DND-41 (cell line): Measurements from ENCODE around the gene MRPL55.
A peak's percentile ranks its signal among the peaks of the same experiment; 100 is the strongest.

Experiments
- ATAC-seq: fragments of 200-7000 bp; cut with Tn5 transposase; 3 replicates; pipeline ENCODE4 v1.9.1; 2021; ENCODE audit warnings: low read depth; ENCODE audit not compliant: insufficient read depth
- DNase-seq: peaks from one replicate; pipeline ENCODE4 v3.0.0-alpha.2; 2020
- H2AFZ ChIP-seq: 2 replicates; pipeline ENCODE4 v1.6.0; 2012; ENCODE audit warnings: low read depth, low read length
- H3K27ac ChIP-seq: 2 replicates; pipeline ENCODE4 v1.5.1; 2012; ENCODE audit warnings: low read length, inconsistent platforms
- H3K27me3 ChIP-seq: fragments of 200-600 bp; sonication (generic); 2 replicates; pipeline ENCODE4 v1.6.0; 2012; ENCODE audit warnings: low read length, mild to moderate bottlenecking, inconsistent platforms; ENCODE audit not compliant: insufficient read depth, poor library complexity
- H3K36me3 ChIP-seq: 2 replicates; pipeline ENCODE4 v1.5.1; 2012; ENCODE audit warnings: low read length, inconsistent platforms; ENCODE audit not compliant: insufficient read depth
- H3K4me1 ChIP-seq: 2 replicates; pipeline ENCODE4 v1.5.1; 2012; ENCODE audit warnings: mild to moderate bottlenecking, low read length; ENCODE audit not compliant: insufficient read depth
- H3K4me2 ChIP-seq: 2 replicates; pipeline ENCODE4 v1.6.0; 2012; ENCODE audit warnings: mild to moderate bottlenecking, moderate library complexity, low read length, inconsistent platforms; ENCODE audit not compliant: insufficient read depth
- H3K4me3 ChIP-seq, 2 experiments: fragments of 200-600 bp in 1 of 2; shearing (Covaris generic) in 1 of 2; 2 replicates each; pipeline ENCODE4 v1.5.1; 2012 to 2016; ENCODE audit warnings: inconsistent platforms in 2 of 2, low read length in 2 of 2, mild to moderate bottlenecking in 2 of 2, low read depth in 1 of 2, moderate library complexity in 1 of 2
- H3K79me2 ChIP-seq: 2 replicates; pipeline ENCODE4 v1.6.0; 2012; ENCODE audit warnings: low read length, inconsistent platforms; ENCODE audit not compliant: insufficient read depth
- H3K9ac ChIP-seq: 2 replicates; pipeline ENCODE4 v1.6.0; 2012; ENCODE audit warnings: low read depth, mild to moderate bottlenecking, inconsistent platforms, low read length, moderate library complexity
- H3K9me3 ChIP-seq: 2 replicates; pipeline ENCODE4 v1.5.1; 2012; ENCODE audit warnings: low read length, moderate library complexity, mild to moderate bottlenecking, inconsistent platforms; ENCODE audit not compliant: insufficient read depth, severe bottlenecking
- H4K20me1 ChIP-seq: 2 replicates; pipeline ENCODE4 v1.6.0; 2012; ENCODE audit warnings: low read length; ENCODE audit not compliant: insufficient read depth
- EZH2 ChIP-seq: IDR thresholded peaks from 3 replicates; pipeline ENCODE4 v1.6.1; 2012; ENCODE audit warnings: borderline replicate concordance, low read depth, mild to moderate bottlenecking, moderate library complexity, low read length, inconsistent platforms; ENCODE audit not compliant: severe bottlenecking
- TF ChIP-seq, protein P1 (sequence below): IDR thresholded peaks from 2 replicates; pipeline ENCODE4 v1.5.1; 2012; ENCODE audit warnings: borderline replicate concordance, low read length, moderate library complexity, mild to moderate bottlenecking; ENCODE audit not compliant: poor library complexity, severe bottlenecking; ENCODE audit errors: extremely low read depth

The MRPL55 gene

DNA sequence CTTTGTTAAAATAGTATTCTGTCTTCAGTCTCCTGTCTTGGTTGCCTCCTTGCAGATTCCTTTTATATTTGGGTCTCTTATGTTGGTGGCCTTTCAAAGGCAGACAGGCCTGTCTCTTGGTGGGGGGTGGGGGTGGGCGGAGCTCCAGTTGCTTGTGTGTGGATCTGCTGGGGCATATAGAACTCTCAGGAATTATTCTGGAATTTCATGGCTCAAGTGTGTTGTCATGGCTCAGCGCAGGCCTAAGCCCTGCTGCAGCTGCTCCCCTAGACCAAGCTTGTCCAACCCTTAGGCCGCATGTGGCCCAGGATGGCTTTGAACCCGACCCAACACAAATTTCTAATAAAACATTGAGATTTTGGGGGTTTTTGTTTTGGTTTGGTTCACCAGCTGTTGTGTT lies 13.9 kb downstream of the MRPL55 start:
- Histone ChIP-seq H3K79me2 (peaks cover 96% of the 10 kb centered on the region), H3K4me3 (no peak overlapping the region), H3K4me2 (no peak overlapping the region), H3K4me1 (peaks cover 3% of the 10 kb centered on the region; the same call in 1 of the 2 replicates), H3K36me3 (peaks cover 96% of the 10 kb centered on the region), H3K27ac (no peak overlapping the region), H3K9me3 (peaks cover 30% of the 10 kb centered on the region), H3K9ac (no peak overlapping the region), H2AFZ (no peak overlapping the region), H4K20me1 (peaks cover 94% of the 10 kb centered on the region), H3K27me3 (no peaks in the 10 kb centered on the region)
- DNase-seq (no peak), ATAC-seq (no peak)
- TF ChIP-seq, protein P1, sequence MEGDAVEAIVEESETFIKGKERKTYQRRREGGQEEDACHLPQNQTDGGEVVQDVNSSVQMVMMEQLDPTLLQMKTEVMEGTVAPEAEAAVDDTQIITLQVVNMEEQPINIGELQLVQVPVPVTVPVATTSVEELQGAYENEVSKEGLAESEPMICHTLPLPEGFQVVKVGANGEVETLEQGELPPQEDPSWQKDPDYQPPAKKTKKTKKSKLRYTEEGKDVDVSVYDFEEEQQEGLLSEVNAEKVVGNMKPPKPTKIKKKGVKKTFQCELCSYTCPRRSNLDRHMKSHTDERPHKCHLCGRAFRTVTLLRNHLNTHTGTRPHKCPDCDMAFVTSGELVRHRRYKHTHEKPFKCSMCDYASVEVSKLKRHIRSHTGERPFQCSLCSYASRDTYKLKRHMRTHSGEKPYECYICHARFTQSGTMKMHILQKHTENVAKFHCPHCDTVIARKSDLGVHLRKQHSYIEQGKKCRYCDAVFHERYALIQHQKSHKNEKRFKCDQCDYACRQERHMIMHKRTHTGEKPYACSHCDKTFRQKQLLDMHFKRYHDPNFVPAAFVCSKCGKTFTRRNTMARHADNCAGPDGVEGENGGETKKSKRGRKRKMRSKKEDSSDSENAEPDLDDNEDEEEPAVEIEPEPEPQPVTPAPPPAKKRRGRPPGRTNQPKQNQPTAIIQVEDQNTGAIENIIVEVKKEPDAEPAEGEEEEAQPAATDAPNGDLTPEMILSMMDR: no peak
- TF ChIP-seq EZH2: no peak

DNA sequence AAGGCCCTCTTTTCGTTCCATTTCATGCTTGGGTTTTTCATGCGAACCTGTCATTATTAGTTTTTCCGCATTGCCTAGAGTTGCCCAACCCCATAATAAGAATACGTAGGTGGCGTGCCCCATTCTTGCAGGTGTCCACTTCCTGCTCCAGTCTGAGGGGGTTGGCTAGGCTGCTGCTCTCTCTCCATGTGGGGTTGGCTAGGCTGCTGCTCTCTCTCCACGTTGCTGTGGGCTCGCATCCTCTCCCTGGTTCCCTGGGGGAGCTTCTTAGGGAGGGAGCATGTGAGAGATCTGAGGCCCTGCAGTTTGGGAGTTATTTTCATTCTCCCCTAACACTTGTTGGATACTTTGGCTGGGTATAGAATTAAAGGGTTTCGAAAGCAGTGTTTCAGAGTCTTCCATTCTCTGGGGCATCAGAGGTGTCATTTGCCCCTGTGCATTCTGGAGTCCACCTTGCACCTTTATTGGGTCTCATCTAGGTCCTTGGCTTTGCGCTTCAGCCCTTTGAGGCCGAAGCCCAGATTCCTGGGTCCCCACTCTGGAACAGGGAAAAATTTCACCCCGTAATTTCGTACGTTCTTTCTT lies 14.6 kb downstream of the MRPL55 start:
- Histone ChIP-seq H3K9me3 (peaks cover 30% of the 10 kb centered on the region), H3K4me3 (no peak overlapping the region), H2AFZ (no peak overlapping the region), H3K9ac (no peak overlapping the region), H3K4me2 (no peak overlapping the region), H3K36me3 (peaks cover 96% of the 10 kb centered on the region), H4K20me1 (peaks cover 94% of the 10 kb centered on the region), H3K4me1 (peaks cover 6% of the 10 kb centered on the region; the same call in 1 of the 2 replicates), H3K27me3 (no peaks in the 10 kb centered on the region), H3K79me2 (peaks cover 99% of the 10 kb centered on the region), H3K27ac (no peak overlapping the region)
- TF ChIP-seq EZH2: no peak
- TF ChIP-seq, protein P1: no peak
- peak; percentile 10 for DNase-seq
- no peak for ATAC-seq

DNA sequence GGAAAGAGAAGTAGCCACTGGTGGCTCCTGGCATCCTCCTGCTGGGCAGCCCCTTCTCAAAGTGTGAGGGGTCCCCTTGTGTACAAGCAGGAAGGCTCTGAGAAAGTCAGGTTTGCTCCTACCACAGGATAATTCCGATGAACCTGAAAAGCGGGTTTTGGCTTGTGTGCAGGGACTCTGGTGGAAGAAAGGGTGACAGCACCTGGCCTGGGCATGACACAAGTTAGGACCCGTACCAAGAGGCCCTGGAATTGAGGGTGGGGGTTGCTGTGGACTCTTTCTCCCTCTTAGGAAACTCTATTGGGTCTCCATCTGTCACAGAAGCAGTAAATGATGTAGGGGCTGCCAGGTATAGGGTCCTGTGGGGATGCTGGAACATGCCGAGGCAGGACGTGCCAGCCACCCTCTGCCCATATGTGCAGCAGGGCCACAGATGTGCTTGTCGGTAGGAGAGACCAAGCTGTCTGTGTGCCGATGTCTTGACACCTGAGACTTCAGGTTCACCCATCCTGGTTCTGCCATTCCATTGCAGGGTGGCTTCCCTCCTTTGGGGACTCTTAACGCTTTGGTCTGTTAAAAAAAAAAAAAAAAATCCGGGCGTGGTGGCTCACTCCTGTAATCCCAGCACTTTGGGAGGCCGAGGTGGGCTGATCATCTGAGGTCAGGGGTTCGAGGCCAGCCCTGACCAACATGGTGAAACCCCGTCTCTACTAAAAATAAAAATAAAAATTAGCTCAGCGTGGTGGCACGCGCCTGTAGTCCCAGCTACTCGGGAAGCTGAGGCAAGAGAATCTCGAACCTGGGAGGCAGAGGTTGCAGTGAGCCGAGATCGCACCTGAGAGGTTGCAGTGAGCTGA lies 15.8 kb downstream of the MRPL55 start:
- Histone ChIP-seq H3K79me2 (peaks cover 100% of the 10 kb centered on the region), H3K9me3 (peaks cover 30% of the 10 kb centered on the region), H3K36me3 (peaks cover 96% of the 10 kb centered on the region), H2AFZ (no peak overlapping the region), H3K4me3 (no peak overlapping the region), H4K20me1 (peaks cover 94% of the 10 kb centered on the region), H3K4me1 (peaks cover 9% of the 10 kb centered on the region; the same call in 1 of the 2 replicates), H3K9ac (no peak overlapping the region), H3K27me3 (no peaks in the 10 kb centered on the region), H3K4me2 (no peak overlapping the region), H3K27ac (no peak overlapping the region)
- TF ChIP-seq, protein P1: no peak
- TF ChIP-seq EZH2: no peak
- DNase-seq: peak; percentile 4
- ATAC-seq: no peak
